ENCODE results near the gene VTI1A. TPM values are rescaled to one million over a fixed set of nuclear protein-coding genes. Genes with fewer than 3 reads are reported as not detected.

VTI1A gene
- polyA plus RNA-seq, 1 experiment, result 20.4 TPM

DNA sequence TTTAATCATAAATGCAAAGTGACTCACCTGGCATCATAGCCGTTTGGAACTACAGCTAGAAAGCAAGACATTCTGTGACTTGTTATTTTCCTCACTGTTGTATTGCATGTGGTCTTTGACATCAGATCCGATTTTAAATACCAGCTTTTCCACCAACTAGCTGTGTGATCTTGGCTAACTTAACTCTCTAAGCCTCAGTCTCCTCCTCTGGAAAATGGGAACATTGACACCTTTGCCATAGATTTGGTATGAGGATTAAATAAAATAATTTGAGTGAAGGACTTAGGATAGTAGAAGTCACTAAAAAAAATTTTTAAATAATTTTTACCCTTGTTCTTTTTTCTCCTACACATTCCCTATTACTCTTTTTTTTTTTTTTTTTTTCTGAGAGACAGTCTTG lies 348.1 kb downstream of the VTI1A start:
- H3K27ac ChIP-seq (ENCODE audit: low read depth, low read length), result no peak overlapping the region
- H3K4me3 ChIP-seq (ENCODE audit: low read depth, low read length), result no peak overlapping the region
- H3K9me3 ChIP-seq (ENCODE audit: control insufficient read depth, insufficient read depth, low read length), result peaks cover 2% of the 10 kb centered on the region; the same call in 1 of the 2 replicates
- DNase-seq (ENCODE audit: low read depth, low spot score), result no peak
- POLR2A ChIA-PET, result interaction anchor here (0.7 kb wide), 1 partner anchor 325 kb away, joined by 4 read pairs; no protein-coding TSS in a partner anchor
- TF ChIP-seq, protein P1, sequence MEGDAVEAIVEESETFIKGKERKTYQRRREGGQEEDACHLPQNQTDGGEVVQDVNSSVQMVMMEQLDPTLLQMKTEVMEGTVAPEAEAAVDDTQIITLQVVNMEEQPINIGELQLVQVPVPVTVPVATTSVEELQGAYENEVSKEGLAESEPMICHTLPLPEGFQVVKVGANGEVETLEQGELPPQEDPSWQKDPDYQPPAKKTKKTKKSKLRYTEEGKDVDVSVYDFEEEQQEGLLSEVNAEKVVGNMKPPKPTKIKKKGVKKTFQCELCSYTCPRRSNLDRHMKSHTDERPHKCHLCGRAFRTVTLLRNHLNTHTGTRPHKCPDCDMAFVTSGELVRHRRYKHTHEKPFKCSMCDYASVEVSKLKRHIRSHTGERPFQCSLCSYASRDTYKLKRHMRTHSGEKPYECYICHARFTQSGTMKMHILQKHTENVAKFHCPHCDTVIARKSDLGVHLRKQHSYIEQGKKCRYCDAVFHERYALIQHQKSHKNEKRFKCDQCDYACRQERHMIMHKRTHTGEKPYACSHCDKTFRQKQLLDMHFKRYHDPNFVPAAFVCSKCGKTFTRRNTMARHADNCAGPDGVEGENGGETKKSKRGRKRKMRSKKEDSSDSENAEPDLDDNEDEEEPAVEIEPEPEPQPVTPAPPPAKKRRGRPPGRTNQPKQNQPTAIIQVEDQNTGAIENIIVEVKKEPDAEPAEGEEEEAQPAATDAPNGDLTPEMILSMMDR (IDR thresholded peaks at IDR 0.05; ENCODE audit: low read depth, low read length), result no peak
- no peaks in the 10 kb centered on the region for H3K27me3 ChIP-seq (ENCODE audit: control insufficient read depth, insufficient read depth, low read length)
- CTCF ChIA-PET, result no interaction called here

DNA sequence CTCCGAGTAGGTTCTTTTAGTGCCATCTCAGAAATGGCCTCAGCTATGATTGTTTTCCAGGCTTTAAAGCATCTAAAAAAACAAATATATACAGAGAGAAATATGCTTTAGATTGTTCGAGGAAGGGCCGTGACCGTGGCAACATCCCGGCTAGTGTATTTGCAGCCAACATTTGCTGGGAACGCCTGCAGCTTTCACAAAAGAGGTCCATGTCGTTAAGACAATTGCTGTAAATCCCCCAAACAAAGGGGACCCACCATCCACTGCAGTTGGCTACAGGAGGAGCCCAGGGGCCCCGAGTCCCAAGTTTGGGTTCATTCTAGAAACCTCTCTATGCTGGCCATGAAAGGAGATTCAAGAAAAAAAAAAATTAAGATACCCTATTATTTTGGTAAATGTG lies 350.2 kb downstream of the VTI1A start:
- TF ChIP-seq, protein P1 (IDR thresholded peaks at IDR 0.05; ENCODE audit: low read depth, low read length), result no peak
- ChIA-PET CTCF (no interaction called here), POLR2A (no interaction called here)
- Histone ChIP-seq H3K9me3 (ENCODE audit: control insufficient read depth, insufficient read depth, low read length) (no peaks in the 10 kb centered on the region), H3K27me3 (ENCODE audit: control insufficient read depth, insufficient read depth, low read length) (no peaks in the 10 kb centered on the region), H3K27ac (ENCODE audit: low read depth, low read length) (no peak overlapping the region), H3K4me3 (ENCODE audit: low read depth, low read length) (no peak overlapping the region)
- DNase-seq (ENCODE audit: low read depth, low spot score), result no peak

DNA sequence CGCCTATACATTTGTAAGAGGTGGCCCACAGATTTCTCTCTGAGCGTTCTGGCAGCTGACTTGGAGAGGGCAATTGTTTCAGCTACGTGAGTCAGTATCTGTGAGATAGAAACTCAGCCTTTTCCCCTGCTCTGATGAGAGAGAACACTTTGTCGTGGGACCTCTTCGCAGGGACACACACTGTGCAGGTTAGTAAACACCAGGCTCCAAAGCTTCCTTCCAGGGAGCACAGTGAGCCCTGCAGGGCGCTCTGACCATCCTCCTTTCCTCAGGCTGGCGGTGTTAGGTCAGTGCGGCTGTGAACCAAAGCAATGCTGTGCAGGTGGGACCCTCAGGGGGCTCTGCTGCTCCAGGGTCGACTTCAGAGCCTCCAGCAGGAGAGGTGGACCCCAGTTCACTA lies 350.8 kb downstream of the VTI1A start:
- TF ChIP-seq, protein P1 (IDR thresholded peaks at IDR 0.05; ENCODE audit: low read depth, low read length), result no peak
- no peak for DNase-seq (ENCODE audit: low read depth, low spot score)
- no peaks in the 10 kb centered on the region for H3K9me3 ChIP-seq (ENCODE audit: control insufficient read depth, insufficient read depth, low read length)
- ChIA-PET CTCF (no interaction called here), POLR2A (no interaction called here)
- H3K27me3 ChIP-seq (ENCODE audit: control insufficient read depth, insufficient read depth, low read length), result no peaks in the 10 kb centered on the region
- H3K4me3 ChIP-seq (ENCODE audit: low read depth, low read length), result no peak overlapping the region
- no peak overlapping the region for H3K27ac ChIP-seq (ENCODE audit: low read depth, low read length)

DNA sequence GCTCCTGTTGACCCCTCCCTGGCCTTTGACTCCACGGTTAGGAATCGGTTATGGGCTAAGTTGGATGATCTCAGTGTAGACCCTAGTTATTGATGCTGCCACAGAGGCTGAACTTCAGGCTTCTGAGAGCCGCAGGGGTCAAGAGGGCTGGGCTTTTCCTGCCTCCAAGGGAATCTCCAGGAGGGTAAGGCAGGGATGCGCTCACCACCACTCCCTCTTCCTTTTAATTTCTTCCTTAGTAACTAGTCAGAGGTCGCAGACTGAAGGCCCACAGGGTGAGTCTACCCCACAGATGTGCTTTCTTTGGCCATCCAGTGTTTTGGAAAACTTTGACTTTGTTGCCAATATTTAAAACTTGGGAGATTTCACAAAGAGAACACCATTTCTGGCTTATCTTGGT lies 352.0 kb downstream of the VTI1A start:
- Histone ChIP-seq H3K27ac (ENCODE audit: low read depth, low read length) (no peak overlapping the region), H3K27me3 (ENCODE audit: control insufficient read depth, insufficient read depth, low read length) (no peaks in the 10 kb centered on the region), H3K9me3 (ENCODE audit: control insufficient read depth, insufficient read depth, low read length) (no peaks in the 10 kb centered on the region), H3K4me3 (ENCODE audit: low read depth, low read length) (no peak overlapping the region)
- DNase-seq (ENCODE audit: low read depth, low spot score), result no peak
- ChIA-PET POLR2A (no interaction called here), CTCF (no interaction called here)
- TF ChIP-seq, protein P1 (IDR thresholded peaks at IDR 0.05; ENCODE audit: low read depth, low read length), result no peak

DNA sequence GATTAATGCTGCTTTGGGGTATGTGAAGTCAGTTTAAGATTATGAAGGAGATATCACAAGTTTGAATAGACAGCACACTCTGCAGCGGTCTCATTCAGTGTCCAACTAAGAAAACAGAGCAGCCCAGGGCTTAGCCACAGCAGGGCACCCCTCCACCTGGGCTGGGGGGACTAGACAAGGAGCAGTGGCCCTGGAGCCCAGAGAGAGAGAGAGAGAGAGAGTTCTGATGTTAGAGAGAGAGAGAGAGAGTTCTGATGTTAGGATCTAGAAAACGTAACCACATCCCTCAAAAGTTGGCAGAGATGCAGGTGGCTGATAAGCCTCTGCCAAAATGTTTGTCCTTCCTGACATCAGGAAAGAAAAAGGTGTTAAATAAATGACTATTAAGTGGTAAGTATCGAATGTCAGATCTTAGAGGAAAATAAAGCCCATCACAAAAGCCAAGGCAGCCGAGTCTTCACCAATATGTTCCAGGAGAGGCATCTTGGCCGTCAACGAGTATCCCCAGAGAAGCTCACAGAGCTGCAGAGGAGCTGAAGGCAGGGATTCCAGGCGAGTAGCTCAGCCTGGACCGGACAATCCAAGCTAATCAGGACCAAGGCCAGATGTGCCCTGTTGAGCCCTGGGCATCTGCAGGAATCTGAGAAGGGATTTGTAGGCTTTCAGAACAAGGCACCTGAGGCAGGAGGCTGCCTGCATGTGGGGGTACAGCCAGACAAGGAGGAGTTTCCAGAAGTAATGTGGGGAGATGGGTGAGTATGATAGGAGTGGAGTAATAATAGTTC lies 352.9 kb downstream of the VTI1A start:
- no peak overlapping the region for H3K4me3 ChIP-seq (ENCODE audit: low read depth, low read length)
- TF ChIP-seq, protein P1 (IDR thresholded peaks at IDR 0.05; ENCODE audit: low read depth, low read length), result no peak
- H3K27me3 ChIP-seq (ENCODE audit: control insufficient read depth, insufficient read depth, low read length), result no peaks in the 10 kb centered on the region
- no peak for DNase-seq (ENCODE audit: low read depth, low spot score)
- no peaks in the 10 kb centered on the region for H3K9me3 ChIP-seq (ENCODE audit: control insufficient read depth, insufficient read depth, low read length)
- POLR2A ChIA-PET, result no interaction called here
- CTCF ChIA-PET, result no interaction called here
- no peak overlapping the region for H3K27ac ChIP-seq (ENCODE audit: low read depth, low read length)
